GM13976 (cell line): ENCODE measurements around the gene TMEM198.

ENCODE experiments used
- DNase-seq: peaks from one replicate; pipeline ENCODE4 v3.0.0; 2012; ENCODE audit warnings: low spot score
- CTCF ChIP-seq: IDR thresholded peaks from 2 replicates; pipeline ENCODE4 v1.5.1; 2012; ENCODE audit warnings: borderline replicate concordance, mild to moderate bottlenecking; ENCODE audit not compliant: insufficient read depth; ENCODE audit errors: extremely low read depth, missing control alignments, control extremely low read depth
- in situ Hi-C: fragments of 300-500 bp; cut with MboI; formaldehyde crosslinking; loops from one replicate; pipeline ENCODE4 v1.12.0; 2022; ENCODE audit warnings: low sequenced_read_pairs, mixed read lengths, inconsistent platforms; ENCODE audit not compliant: unreplicated experiment

Gene TMEM198

DNA sequence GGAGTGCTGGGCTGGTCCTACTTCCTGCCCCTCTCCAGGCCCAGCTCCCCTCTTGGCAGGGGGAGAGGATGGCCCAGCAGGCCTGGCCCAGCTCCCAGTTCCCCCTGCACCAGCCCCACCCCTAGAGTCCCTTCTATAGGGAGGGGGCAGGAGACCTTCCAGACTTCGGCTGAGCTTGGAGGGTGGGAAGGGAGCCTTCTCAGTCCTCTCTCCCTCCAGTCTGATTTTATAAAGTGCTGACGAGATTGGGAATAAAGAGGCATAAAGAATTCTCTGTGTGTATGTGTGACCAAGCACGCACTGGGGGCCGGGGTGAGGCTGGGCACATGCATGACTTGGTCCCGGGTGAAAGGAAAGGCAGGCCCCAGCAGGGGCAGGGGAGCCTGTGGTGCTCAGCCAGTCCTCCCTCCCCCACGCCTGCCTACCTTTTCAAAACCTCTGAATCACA, 5.3 kb upstream of the TMEM198 start:
- DNase-seq: no peak
- no peak for TF ChIP-seq CTCF
- in situ Hi-C loops: loop anchor here (10.0 kb wide), 1 partner anchor 156 kb away; no protein-coding TSS in a partner anchor

- no peak for DNase-seq
- in situ Hi-C loops: loop anchor here (10.0 kb wide), 1 partner anchor 156 kb away; no protein-coding TSS in a partner anchor
Observed at GRCh38 chr2:219538956-219539788, 4.7 kb upstream of the TMEM198 start.

GRCh38 chr2:219539926-219540678, 3.7 kb upstream of the TMEM198 start:
- in situ Hi-C loops: loop anchor here (10.0 kb wide), 1 partner anchor 155 kb away; no protein-coding TSS in a partner anchor

More at GRCh38 chr2:219538956-219539788, 4.7 kb upstream of the TMEM198 start:
- TF ChIP-seq CTCF: no peak

DNA sequence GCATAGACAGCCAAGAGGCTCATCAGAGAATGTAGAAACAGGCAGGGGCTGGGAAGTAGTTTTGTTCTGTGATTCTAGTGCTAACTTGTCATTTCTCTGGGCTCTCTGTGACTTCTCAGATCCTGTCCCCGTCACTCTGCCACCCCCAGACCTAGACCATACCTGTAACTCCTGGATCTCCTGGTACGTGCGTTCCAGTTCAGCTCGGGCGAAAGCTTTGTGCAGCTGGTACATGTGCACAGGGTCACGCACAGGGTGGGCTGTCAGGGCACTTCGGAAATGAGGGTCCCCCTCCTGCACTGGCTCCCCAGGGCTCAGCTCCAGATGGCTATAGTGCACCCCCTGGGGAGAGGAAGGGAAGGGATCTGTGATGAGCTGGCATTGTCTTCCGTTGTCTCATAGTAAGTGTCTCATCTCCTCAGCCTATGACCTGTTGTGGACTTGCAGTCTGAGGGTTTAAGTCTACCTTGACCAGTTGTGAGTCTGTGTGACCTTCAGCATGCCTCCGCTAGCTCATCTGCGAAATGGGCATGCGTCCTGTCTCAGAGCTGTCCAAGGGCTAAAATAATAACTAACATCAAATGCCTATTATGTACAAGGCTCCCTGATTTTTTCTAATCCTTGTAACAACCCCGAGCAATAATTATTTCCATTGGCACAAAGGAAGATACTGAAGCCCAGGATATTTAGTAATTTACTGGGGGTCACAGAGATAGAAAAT, 2.9 kb upstream of the TMEM198 start:
- in situ Hi-C loops: no loop called here
- DNase-seq: no peak
- no peak for TF ChIP-seq CTCF

More at GRCh38 chr2:219539926-219540678, 3.7 kb upstream of the TMEM198 start:
- no peak for DNase-seq
- no peak for TF ChIP-seq CTCF

DNA sequence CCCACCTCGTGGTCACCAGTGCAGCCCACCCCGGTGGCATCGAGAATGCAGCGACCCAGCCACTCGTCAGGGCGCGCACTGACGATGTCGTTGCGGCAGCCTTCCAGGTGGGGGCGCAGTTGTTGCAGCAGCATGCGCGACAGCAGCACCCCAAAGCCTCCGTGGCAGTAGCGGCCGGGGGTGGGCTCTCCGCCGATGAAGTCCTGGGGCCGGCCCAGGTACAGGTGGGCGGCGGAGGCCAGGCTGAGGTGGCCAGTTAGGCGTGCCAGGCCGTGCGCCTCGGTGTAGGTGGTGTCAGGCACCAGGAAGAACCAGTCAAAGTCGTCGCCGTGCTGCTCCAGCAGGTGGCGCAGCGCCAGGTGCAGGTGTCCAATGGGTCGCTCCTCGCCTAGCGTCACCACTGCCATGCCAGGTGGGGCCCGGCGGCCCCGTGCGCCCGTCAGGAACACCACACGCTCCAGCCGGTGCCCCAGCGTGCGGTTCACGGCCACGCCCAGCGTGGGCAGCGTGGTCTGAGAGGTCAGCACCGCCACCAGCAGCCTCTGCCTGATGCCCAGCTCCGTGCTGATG, 2.1 kb upstream of the TMEM198 start:
- DNase-seq: peak; percentile 92
- in situ Hi-C loops: no loop called here
- peak; percentile 94 for TF ChIP-seq CTCF

GRCh38 chr2:219542931-219543595, 765 bp upstream of the TMEM198 start:
- no peak for DNase-seq
- peak; percentile 26 for TF ChIP-seq CTCF
- in situ Hi-C loops: no loop called here
